Liver (tissue), 9 donors: ENCODE measurements around the gene PRSS22. TPM values are rescaled to one million over a fixed set of nuclear protein-coding genes. Genes with fewer than 3 reads are reported as not detected.

Experiments
- DNase-seq: peaks from one replicate; pipeline ENCODE4 v3.0.0-alpha.2; 2017; ENCODE audit warnings: low spot score
- H3K27ac ChIP-seq, 2 donors: one replicate each; pipeline ENCODE4 v1.7.0; 2013; ENCODE audit warnings: inconsistent platforms in 2 of 2, low read length in 2 of 2, control low read depth in 1 of 2, low read depth in 1 of 2, mild to moderate bottlenecking in 1 of 2
- H3K27me3 ChIP-seq, 4 donors: one replicate each; pipeline versions ENCODE4 v1.6.1 to v1.7.0; 2013; ENCODE audit warnings: low read length in 3 of 4, inconsistent platforms in 1 of 4, mild to moderate bottlenecking in 1 of 4, moderate library complexity in 1 of 4; ENCODE audit not compliant: control insufficient read depth in 4 of 4, insufficient read depth in 4 of 4
- H3K36me3 ChIP-seq, 4 donors: one replicate each; pipeline versions ENCODE4 v1.6.1 to v1.7.0; 2013; ENCODE audit warnings: low read length in 3 of 4, mild to moderate bottlenecking in 3 of 4, low read depth in 1 of 4, moderate library complexity in 1 of 4; ENCODE audit not compliant: control insufficient read depth in 4 of 4, insufficient read depth in 3 of 4
- H3K4me1 ChIP-seq, 4 donors: one replicate each; pipeline versions ENCODE4 v1.6.1 to v1.7.0; 2013; ENCODE audit warnings: low read length in 3 of 4, mild to moderate bottlenecking in 3 of 4, moderate library complexity in 1 of 4; ENCODE audit not compliant: control insufficient read depth in 4 of 4, insufficient read depth in 4 of 4
- H3K4me3 ChIP-seq, 3 donors: one replicate each; pipeline versions ENCODE4 v1.6.1 to v1.7.0; 2013; ENCODE audit warnings: low read length in 3 of 3, control low read depth in 1 of 3, low read depth in 1 of 3, mild to moderate bottlenecking in 1 of 3
- H3K9ac ChIP-seq, 2 donors: one replicate each; pipeline ENCODE4 v1.7.0; 2013; ENCODE audit warnings: low read length in 2 of 2, mild to moderate bottlenecking in 2 of 2, moderate library complexity in 2 of 2, control low read depth in 1 of 2, low read depth in 1 of 2
- H3K9me3 ChIP-seq, 4 donors: one replicate each; pipeline versions ENCODE4 v1.6.1 to v1.7.0; 2013; ENCODE audit warnings: low read length in 3 of 4; ENCODE audit not compliant: control insufficient read depth in 4 of 4
- EGR1 ChIP-seq, 2 donors: IDR thresholded peaks; 2 replicates each; pipeline ENCODE4 v1.6.1; 2016 to 2018; ENCODE audit warnings: antibody characterized with exemption in 2 of 2, low read depth in 2 of 2
- FOXA1 ChIP-seq: IDR thresholded peaks from 2 replicates; pipeline ENCODE4 v1.6.1; 2016; ENCODE audit warnings: antibody characterized with exemption
- FOXA2 ChIP-seq: IDR thresholded peaks from 2 replicates; pipeline ENCODE4 v1.6.1; 2016; ENCODE audit warnings: antibody characterized with exemption
- GABPA ChIP-seq, 2 donors: IDR thresholded peaks in 1 of 2; conservative IDR thresholded peaks in 1 of 2; 2 replicates each; pipeline ENCODE4 v1.6.1; 2016; ENCODE audit warnings: antibody characterized with exemption in 2 of 2, mild to moderate bottlenecking in 1 of 2, moderate library complexity in 1 of 2
- HNF4A ChIP-seq, 2 donors: conservative IDR thresholded peaks; 2 replicates each; pipeline ENCODE4 v1.6.1; 2016; ENCODE audit warnings: antibody characterized with exemption in 2 of 2, mild to moderate bottlenecking in 2 of 2
- HNF4G ChIP-seq: IDR thresholded peaks from 2 replicates; pipeline ENCODE4 v1.6.1; 2016; ENCODE audit warnings: antibody characterized with exemption
- JUND ChIP-seq, 2 donors: IDR thresholded peaks; 2 replicates each; pipeline ENCODE4 v1.6.1; 2016; ENCODE audit warnings: antibody characterized with exemption in 2 of 2
- NR2F2 ChIP-seq: IDR thresholded peaks from 2 replicates; pipeline ENCODE4 v1.6.1; 2016; ENCODE audit warnings: antibody characterized with exemption
- SP1 ChIP-seq: IDR thresholded peaks from 2 replicates; pipeline ENCODE4 v1.6.1; 2018; ENCODE audit warnings: antibody characterized with exemption, mild to moderate bottlenecking
- TAF1 ChIP-seq: conservative IDR thresholded peaks from 2 replicates; pipeline ENCODE4 v1.6.1; 2016; ENCODE audit warnings: antibody characterized with exemption, mild to moderate bottlenecking
- YY1 ChIP-seq: IDR thresholded peaks from 2 replicates; pipeline ENCODE4 v1.6.1; 2016; ENCODE audit warnings: antibody characterized with exemption, mild to moderate bottlenecking
- WGBS: extraction: QIAGEN DNeasy Blood & Tissue Kit; methylation state at CpG from one replicate; pipeline ENCODE4 v1.1.7; 2013; 5-methylcytosine and 5-hydroxymethylcytosine counted together
- polyA plus RNA-seq, 2 donors: library from polyadenylated mRNA; stranded (reverse) in 1 of 2; unstranded in 1 of 2; fragments of 200-250 nt in 1 of 2; fragments of >200 nt in 1 of 2; fragmentation: Nextera tagmentation in 1 of 2; extraction: Ambion mirVana in 1 of 2; gene quantifications; one replicate each; pipeline versions ENCODE4 v1.2.1 to v1.2.3, GENCODE V29; 2013 to 2015
- total RNA-seq, 2 donors: library from RNA; depleted of rRNA; stranded (reverse); fragments of >200 nt; gene quantifications; one replicate each; pipeline ENCODE4 v1.2.3, GENCODE V29; 2014
- TF ChIP-seq, protein P1 (sequence below): IDR thresholded peaks from 2 replicates; pipeline ENCODE4 v1.6.1; 2016; ENCODE audit warnings: antibody characterized with exemption
- TF ChIP-seq, protein P2 (sequence below): IDR thresholded peaks from 2 replicates; pipeline ENCODE4 v1.6.1; 2016; ENCODE audit warnings: antibody characterized with exemption, mild to moderate bottlenecking
- TF ChIP-seq, protein P3 (sequence below): IDR thresholded peaks from 2 replicates; pipeline ENCODE4 v1.6.1; 2016; ENCODE audit warnings: antibody characterized with exemption
- TF ChIP-seq, protein P4 (sequence below): IDR thresholded peaks from 2 replicates; pipeline ENCODE4 v1.6.1; 2016; ENCODE audit warnings: antibody characterized with exemption
- donor health status: healthy.
- donor health status: healthy.
- donor health status: healthy.
- donor health status: healthy.
- donor health status: healthy.

The PRSS22 gene
- total and polyA plus RNA-seq, 4 donors = 0.23 to 1.1 (median 0.32) TPM; not detected in 1

DNA sequence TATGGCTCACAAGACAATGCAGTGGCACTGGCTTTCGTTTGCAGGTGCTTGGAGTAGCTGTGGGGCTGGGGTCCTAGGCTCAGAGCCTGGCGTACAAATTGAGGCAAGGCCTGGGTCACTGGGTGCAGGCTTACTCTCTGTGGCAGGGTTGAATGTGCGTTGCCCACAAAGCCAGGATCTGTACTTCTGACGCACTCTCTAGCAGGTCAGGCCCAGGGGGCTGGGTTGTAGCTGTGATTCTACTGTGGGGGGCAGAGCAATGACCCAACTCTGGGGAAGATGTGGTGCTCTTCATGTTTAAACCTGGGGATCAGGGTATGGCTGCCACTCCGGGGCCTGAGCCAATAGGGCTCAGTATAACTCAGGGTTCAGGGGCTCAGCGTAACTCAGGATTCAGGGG lies 47.3 kb downstream of the PRSS22 start:
- Histone ChIP-seq H3K4me1 (no peaks in the 10 kb centered on the region), H3K9me3 (no peaks in the 10 kb centered on the region), H3K27me3 (peaks cover 0 to 4% (median 0%) of the 10 kb centered on the region in 4 donors), H3K9ac (no peak overlapping the region), H3K4me3 (no peak overlapping the region), H3K36me3 (no peaks in the 10 kb centered on the region), H3K27ac (no peak overlapping the region)
- TF ChIP-seq SP1 (no peak), HNF4A (conservative IDR thresholded peaks at IDR 0.05) (no peak), JUND (IDR thresholded peaks at IDR 0.05) (no peak), EGR1 (IDR thresholded peaks at IDR 0.05; ENCODE audit: low read depth in 2 of 2) (no peak), FOXA2 (no peak), FOXA1 (no peak), YY1 (no peak)
- TF ChIP-seq, protein P1, sequence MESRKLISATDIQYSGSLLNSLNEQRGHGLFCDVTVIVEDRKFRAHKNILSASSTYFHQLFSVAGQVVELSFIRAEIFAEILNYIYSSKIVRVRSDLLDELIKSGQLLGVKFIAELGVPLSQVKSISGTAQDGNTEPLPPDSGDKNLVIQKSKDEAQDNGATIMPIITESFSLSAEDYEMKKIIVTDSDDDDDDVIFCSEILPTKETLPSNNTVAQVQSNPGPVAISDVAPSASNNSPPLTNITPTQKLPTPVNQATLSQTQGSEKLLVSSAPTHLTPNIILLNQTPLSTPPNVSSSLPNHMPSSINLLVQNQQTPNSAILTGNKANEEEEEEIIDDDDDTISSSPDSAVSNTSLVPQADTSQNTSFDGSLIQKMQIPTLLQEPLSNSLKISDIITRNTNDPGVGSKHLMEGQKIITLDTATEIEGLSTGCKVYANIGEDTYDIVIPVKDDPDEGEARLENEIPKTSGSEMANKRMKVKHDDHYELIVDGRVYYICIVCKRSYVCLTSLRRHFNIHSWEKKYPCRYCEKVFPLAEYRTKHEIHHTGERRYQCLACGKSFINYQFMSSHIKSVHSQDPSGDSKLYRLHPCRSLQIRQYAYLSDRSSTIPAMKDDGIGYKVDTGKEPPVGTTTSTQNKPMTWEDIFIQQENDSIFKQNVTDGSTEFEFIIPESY = no peak
- TF ChIP-seq, protein P2, sequence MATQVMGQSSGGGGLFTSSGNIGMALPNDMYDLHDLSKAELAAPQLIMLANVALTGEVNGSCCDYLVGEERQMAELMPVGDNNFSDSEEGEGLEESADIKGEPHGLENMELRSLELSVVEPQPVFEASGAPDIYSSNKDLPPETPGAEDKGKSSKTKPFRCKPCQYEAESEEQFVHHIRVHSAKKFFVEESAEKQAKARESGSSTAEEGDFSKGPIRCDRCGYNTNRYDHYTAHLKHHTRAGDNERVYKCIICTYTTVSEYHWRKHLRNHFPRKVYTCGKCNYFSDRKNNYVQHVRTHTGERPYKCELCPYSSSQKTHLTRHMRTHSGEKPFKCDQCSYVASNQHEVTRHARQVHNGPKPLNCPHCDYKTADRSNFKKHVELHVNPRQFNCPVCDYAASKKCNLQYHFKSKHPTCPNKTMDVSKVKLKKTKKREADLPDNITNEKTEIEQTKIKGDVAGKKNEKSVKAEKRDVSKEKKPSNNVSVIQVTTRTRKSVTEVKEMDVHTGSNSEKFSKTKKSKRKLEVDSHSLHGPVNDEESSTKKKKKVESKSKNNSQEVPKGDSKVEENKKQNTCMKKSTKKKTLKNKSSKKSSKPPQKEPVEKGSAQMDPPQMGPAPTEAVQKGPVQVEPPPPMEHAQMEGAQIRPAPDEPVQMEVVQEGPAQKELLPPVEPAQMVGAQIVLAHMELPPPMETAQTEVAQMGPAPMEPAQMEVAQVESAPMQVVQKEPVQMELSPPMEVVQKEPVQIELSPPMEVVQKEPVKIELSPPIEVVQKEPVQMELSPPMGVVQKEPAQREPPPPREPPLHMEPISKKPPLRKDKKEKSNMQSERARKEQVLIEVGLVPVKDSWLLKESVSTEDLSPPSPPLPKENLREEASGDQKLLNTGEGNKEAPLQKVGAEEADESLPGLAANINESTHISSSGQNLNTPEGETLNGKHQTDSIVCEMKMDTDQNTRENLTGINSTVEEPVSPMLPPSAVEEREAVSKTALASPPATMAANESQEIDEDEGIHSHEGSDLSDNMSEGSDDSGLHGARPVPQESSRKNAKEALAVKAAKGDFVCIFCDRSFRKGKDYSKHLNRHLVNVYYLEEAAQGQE = no peak
- TF ChIP-seq, protein P3, sequence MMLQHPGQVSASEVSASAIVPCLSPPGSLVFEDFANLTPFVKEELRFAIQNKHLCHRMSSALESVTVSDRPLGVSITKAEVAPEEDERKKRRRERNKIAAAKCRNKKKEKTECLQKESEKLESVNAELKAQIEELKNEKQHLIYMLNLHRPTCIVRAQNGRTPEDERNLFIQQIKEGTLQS = no peak
- DNase-seq = no peak
- WGBS = 79% methylated on average over 6 of the region's 6 CpGs

DNA sequence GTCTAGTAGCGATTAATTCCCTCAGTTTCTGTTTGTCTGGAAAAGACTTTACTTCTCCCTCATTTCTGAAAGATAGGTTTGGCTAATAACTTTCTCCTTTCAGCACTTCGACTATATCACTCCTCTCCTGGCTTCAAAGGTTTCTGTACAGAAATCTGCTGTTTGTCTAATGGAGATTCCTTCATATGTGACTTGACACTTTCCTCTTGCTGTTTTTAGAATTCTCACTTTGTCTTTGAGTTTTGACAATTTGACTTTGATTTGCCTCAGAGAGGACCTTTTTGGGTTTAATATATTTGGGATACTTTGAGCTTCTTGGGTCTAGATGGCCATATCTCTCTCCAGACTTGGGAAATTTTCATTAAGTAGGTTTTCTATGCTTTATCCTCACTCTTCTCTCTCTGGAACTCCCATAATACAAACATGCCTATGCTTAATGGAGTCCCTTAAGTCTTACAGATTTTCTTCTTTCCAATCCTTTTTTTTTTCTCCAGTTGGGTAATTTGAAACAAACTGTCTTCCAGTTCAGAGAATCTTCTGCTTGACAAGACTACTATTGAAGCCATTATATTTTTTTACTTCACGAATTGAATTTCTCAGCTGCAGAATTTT lies 48.7 kb downstream of the PRSS22 start:
- WGBS = 66% methylated on average over 3 of the region's 3 CpGs
- Histone ChIP-seq H3K36me3 (no peaks in the 10 kb centered on the region), H3K4me3 (no peak overlapping the region), H3K4me1 (no peaks in the 10 kb centered on the region), H3K27ac (no peak overlapping the region), H3K9me3 (peaks cover 0 to 5% (median 2%) of the 10 kb centered on the region in 4 donors), H3K9ac (no peak overlapping the region), H3K27me3 (peaks cover 0 to 4% (median 0%) of the 10 kb centered on the region in 4 donors)
- TF ChIP-seq EGR1 (IDR thresholded peaks at IDR 0.05; ENCODE audit: low read depth in 2 of 2) (no peak), JUND (IDR thresholded peaks at IDR 0.05) (no peak), HNF4G (no peak), HNF4A (conservative IDR thresholded peaks at IDR 0.05) (no peak), TAF1 (no peak), SP1 (no peak), GABPA (IDR thresholded peaks at IDR 0.05 in 1 of 2, conservative IDR thresholded peaks at IDR 0.05 in 1 of 2) (no peak), NR2F2 (no peak)
- TF ChIP-seq, protein P2 = no peak
- TF ChIP-seq, protein P1 = no peak
- TF ChIP-seq, protein P3 = no peak
- TF ChIP-seq, protein P4, sequence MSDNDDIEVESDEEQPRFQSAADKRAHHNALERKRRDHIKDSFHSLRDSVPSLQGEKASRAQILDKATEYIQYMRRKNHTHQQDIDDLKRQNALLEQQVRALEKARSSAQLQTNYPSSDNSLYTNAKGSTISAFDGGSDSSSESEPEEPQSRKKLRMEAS = no peak
- DNase-seq = no peak
